Dermis lymphatic vessel endothelial cell (primary cell): ENCODE data around the gene SERPINA1. TPM values are rescaled to one million over a fixed set of nuclear protein-coding genes. Genes with fewer than 3 reads are reported as not detected.

Experiments used
- total RNA-seq: library from RNA; depleted of rRNA; stranded (reverse); fragments of >200 nt; gene quantifications from 2 replicates; pipeline ENCODE4 v1.2.1, GENCODE V29; 2014

Gene SERPINA1
- total RNA-seq = not detected in 2 replicates

GRCh38 chr14:94388384-94389103, at the start of gene SERPINA1:
Gene SERPINA1, minus strand, starts transcription at chr14:94388602. Its CDS starts 5,365 bp downstream, at chr14:94383237.

DNA sequence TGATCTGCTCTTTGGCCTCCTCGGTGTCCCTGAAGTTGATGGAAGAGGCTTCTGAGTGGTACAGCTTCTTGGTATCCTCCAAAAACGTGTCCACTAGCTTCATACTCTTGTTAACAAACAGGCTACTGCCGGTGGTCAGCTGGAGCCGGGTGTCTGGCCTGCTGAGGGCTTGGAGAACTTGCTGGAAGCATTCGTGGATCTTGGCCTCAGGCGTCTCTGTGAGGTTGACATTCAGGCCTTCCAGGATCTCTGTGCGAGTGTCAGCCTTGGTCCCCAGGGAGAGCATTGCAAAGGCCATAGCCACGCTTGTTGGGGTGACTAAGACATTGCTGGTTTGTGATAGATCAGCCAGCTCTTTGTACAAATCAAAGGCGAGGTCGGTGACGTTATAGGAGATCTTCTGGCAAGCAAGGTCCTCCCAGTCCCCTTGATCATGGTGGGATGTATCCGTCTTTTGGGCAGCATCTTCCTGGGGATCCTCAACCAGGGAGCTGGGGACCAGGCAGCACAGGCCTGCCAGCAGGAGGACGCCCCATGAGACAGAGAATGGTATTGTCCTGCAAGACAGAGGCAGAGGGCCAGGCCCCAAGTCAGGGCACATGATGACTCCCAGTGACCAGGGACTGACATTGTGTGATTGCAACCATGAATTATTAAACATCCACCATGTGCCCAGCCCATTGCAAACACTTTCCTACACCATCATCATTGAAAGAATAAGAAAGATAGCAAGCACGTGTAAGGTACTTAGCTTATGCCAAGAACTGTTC, 22.1 kb downstream of the SERPINA1 start, which contains the start of gene SERPINA2:
Gene SERPINA2, minus strand, starts transcription at position 553 of the 770 bp plus-strand sequence.

Other genes with a start within 250 kb of the SERPINA1 start
- gene PPP4R4, start 214.3 kb downstream of the SERPINA1 start, total RNA-seq = not detected in 2 replicates
- gene SERPINA10, start 95.3 kb downstream of the SERPINA1 start, total RNA-seq = not detected in 2 replicates
- gene SERPINA6, start 65.3 kb downstream of the SERPINA1 start, total RNA-seq = not detected in 2 replicates
- gene SERPINA2, start 21.9 kb downstream of the SERPINA1 start, total RNA-seq = not detected in 2 replicates
- not detected in 2 replicates for gene SERPINA11, start 64.2 kb upstream of the SERPINA1 start, total RNA-seq
- gene SERPINA9, start 87.6 kb upstream of the SERPINA1 start, total RNA-seq = not detected in 2 replicates
- gene SERPINA12, start 120.9 kb upstream of the SERPINA1 start, total RNA-seq = not detected in 2 replicates
- not detected in 2 replicates for gene SERPINA4, start 172.8 kb upstream of the SERPINA1 start, total RNA-seq
- gene SERPINA5, start 192.8 kb upstream of the SERPINA1 start, total RNA-seq = 0.17 TPM in 1 of 2 replicates, not detected in the other
- gene SERPINA3, start 223.8 kb upstream of the SERPINA1 start, total RNA-seq = not detected in 2 replicates